Activated naive CD4-positive, alpha-beta T cell treated with anti-CD3 and anti-CD28 coated beads, Interleukin-2, amount 10 ng/mL, durations not matched to agents 7 days and 5 days (primary cell): ENCODE measurements around the gene XYLT1.
"Not testable (repeated sequence)": the region's sequence is repeated elsewhere in the genome, so short reads cannot be mapped to it uniquely, and the experiment has no call there.

Experiments used
- CTCF ChIA-PET: fragments of 350-600 bp; sonication (Branson Sonifier 250); formaldehyde crosslinking; loops from one replicate; lab custom pipeline; 2021; ENCODE audit warnings: antibody characterized with exemption; lab: Charles Lee
- DNase-seq: peaks from one replicate; pipeline ENCODE4 v3.0.0-alpha.2; 2020
- H3K27ac Mint-ChIP-seq: one replicate; pipeline ENCODE4 v1.8.0; 2021; ENCODE audit warnings: mild to moderate bottlenecking, moderate library complexity, mixed read lengths
- H3K27me3 Mint-ChIP-seq: one replicate; pipeline ENCODE4 v1.8.0; 2021; ENCODE audit warnings: mild to moderate bottlenecking, mixed read lengths
- H3K36me3 Mint-ChIP-seq: one replicate; pipeline ENCODE4 v1.8.0; 2021; ENCODE audit warnings: mixed read lengths
- H3K4me1 Mint-ChIP-seq: one replicate; pipeline ENCODE4 v1.8.0; 2021; ENCODE audit warnings: mixed read lengths
- H3K4me3 Mint-ChIP-seq: one replicate; pipeline ENCODE4 v1.8.0; 2021; ENCODE audit warnings: mild to moderate bottlenecking, moderate library complexity, mixed read lengths
- H3K9me3 Mint-ChIP-seq: one replicate; pipeline ENCODE4 v1.8.0; 2021; ENCODE audit warnings: mixed read lengths

The XYLT1 gene

DNA sequence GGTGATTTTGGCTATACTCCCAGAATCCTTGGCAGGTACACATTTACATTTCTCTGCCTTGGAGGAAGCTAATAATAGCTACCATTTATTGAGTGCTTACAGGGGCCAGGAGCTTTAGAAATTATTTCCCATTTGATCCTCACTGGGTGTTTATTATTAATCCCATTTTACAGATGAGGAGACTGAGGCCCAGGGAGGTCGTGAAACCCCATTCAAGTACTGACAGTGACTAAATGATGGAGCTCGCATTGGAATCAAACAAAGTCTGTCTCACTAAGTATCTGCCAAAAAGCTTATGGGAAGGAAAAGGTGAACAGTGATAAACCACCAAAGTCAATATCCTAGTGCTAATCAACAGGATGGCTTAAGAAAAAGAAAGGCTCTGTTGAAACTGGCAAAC, 33.3 kb upstream of the XYLT1 start:
- CTCF ChIA-PET: no interaction called here
- H3K4me3 Mint-ChIP-seq: no peak overlapping the region
- no peak for DNase-seq
- H3K4me1 Mint-ChIP-seq: no peaks in the 10 kb centered on the region
- no peak overlapping the region for H3K27ac Mint-ChIP-seq
- peaks cover 6% of the 10 kb centered on the region for H3K9me3 Mint-ChIP-seq
- H3K36me3 Mint-ChIP-seq: no peaks in the 10 kb centered on the region
- H3K27me3 Mint-ChIP-seq: peaks cover 15% of the 10 kb centered on the region

DNA sequence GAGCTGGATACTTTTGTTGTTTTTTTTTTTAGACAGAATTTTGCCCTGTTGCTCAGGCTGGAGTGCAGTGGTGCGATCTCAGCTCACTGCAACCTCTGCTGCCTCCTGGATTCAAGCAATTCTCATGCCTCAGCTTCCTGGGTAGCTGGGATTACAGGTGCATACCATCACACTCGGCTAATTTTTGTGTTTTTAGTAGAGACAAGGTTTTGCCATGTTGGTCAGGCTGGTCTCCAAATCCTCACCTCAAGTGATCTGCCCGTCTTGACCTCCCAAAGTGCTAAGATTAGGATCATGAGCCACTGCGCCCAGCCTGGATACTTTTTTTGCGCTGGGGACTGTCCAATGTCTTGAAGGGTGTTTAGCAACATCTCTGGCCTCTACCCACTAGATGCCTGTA, 32.6 kb upstream of the XYLT1 start:
- Mint-ChIP-seq H3K9me3 (peaks cover 3% of the 10 kb centered on the region), H3K4me1 (no peaks in the 10 kb centered on the region), H3K27me3 (peaks cover 18% of the 10 kb centered on the region), H3K4me3 (no peak overlapping the region), H3K36me3 (no peaks in the 10 kb centered on the region), H3K27ac (no peak overlapping the region)
- no peak for DNase-seq
- CTCF ChIA-PET: no interaction called here

DNA sequence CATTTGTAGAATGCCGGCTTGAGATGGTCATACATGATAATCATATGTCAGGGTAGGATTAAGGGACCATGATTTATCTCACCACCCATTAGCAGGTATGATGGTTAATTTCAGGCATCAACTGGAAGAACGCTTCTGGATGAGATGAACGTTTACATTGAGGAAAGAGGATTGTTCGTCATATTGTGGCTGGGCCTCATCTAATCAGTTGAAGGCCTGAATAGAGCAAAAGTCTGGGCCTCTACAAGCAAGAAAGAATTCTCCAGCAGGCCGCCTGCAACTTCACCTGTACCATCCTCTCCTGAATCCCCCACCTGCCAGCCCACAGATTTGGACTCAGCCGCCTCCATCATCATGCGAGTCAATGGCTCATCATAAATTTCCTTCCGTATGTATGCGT, 30.6 kb upstream of the XYLT1 start:
- no peak overlapping the region for H3K4me3 Mint-ChIP-seq
- H3K27me3 Mint-ChIP-seq: peaks cover 25% of the 10 kb centered on the region
- H3K9me3 Mint-ChIP-seq: no peaks in the 10 kb centered on the region
- no peaks in the 10 kb centered on the region for H3K36me3 Mint-ChIP-seq
- no peaks in the 10 kb centered on the region for H3K4me1 Mint-ChIP-seq
- CTCF ChIA-PET: no interaction called here
- no peak overlapping the region for H3K27ac Mint-ChIP-seq
- no peak for DNase-seq

DNA sequence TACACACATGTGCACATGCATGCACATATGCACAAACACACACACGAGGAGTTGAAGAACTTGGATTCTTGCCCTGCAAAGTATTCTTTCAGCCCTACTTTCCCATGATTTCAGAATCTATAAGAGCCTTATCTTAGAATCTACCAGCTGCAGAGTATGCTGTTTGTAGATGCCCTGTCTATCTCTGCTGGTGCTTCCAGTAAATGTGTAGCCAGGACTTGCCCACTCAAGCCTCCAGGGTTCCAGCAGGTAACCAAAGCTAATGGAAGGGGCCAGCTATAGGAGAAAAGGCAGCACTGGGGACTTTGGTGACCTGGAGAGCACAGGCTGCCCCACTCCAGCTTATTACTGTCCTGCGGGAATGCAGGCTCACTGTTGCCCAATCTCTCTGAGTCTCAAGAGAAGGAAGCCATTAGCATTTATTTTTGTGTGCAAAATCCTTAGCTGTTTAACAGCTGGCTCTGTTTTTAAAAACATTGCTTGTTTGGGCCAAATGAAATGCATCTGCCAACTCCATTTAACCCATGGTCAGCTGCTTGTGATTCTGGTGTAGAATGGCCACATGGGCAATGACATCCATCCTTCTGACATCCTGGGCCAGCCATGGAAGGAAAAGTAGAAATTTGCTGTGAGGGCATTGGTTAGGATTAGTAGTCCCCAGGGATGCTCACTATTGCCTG, 28.6 kb upstream of the XYLT1 start:
- H3K4me3 Mint-ChIP-seq: no peak overlapping the region
- no peaks in the 10 kb centered on the region for H3K36me3 Mint-ChIP-seq
- no peak overlapping the region for H3K27ac Mint-ChIP-seq
- no peaks in the 10 kb centered on the region for H3K4me1 Mint-ChIP-seq
- CTCF ChIA-PET: no interaction called here
- no peak for DNase-seq
- peaks cover 34% of the 10 kb centered on the region for H3K27me3 Mint-ChIP-seq
- H3K9me3 Mint-ChIP-seq: no peaks in the 10 kb centered on the region

DNA sequence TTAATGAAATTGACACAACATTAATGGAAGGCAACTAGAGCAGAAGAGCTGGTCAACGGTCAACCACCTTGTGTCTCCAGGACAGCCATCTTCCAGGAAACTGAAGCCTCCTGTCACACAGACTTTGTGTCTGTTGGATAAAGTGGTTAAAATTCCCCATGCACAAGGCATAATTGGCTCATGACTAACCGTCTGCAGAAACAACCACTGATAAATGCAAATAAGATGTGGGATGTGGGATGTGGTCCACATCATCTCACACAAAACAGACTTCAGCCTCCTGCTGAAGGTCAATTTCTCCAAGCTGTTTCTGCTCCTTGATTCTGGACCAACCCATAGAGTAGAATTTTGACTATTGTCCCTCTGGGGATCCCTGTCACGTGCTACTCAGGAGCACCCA, 26.9 kb upstream of the XYLT1 start:
- CTCF ChIA-PET: no interaction called here

DNA sequence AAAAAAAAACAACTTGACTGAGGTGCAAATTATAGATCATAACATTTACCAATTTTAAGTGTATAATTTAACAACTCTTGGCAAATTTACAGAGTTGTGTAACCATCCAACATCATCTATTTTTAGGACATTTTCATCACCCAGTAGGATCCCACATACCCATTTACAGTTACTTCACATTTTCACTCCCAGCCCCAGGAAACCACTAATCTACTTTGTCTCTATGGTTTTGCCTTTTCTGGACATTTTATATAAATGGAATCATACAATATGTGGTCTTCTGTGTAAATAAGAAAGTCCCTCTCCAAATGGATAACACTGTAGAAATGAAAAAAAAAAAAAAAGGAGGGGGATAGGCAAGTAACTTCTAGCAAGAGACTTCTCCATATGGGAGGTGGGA, 26.1 kb upstream of the XYLT1 start:
- no peak overlapping the region for H3K4me3 Mint-ChIP-seq
- H3K36me3 Mint-ChIP-seq: no peaks in the 10 kb centered on the region
- peaks cover 25% of the 10 kb centered on the region for H3K27me3 Mint-ChIP-seq
- no peaks in the 10 kb centered on the region for H3K9me3 Mint-ChIP-seq
- H3K27ac Mint-ChIP-seq: no peak overlapping the region
- no peak for DNase-seq
- CTCF ChIA-PET: no interaction called here
- H3K4me1 Mint-ChIP-seq: no peaks in the 10 kb centered on the region

More for the DNA sequence above, 26.9 kb upstream of the XYLT1 start:
- Mint-ChIP-seq H3K9me3 (no peaks in the 10 kb centered on the region), H3K4me3 (no peak overlapping the region), H3K27me3 (peaks cover 28% of the 10 kb centered on the region), H3K36me3 (no peaks in the 10 kb centered on the region), H3K27ac (no peak overlapping the region), H3K4me1 (no peaks in the 10 kb centered on the region)
- DNase-seq: no peak

DNA sequence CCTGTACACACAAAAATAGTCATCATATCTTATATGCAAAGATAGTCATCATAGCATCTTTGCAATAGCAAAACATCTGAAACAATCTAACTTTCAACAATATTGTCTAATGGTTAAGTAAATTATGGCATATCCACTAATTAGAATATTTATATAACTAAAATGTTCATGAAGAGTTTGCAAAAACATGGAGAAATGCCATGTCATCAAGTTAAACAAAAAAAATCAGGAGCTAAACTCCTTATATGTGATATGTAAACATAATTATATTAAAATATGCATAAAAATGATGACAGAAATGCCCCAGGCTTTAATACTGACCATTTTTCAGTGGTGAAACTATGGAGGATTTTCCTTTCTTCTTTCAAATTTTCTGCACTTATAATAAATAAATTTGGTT, 22.3 kb upstream of the XYLT1 start:
- no peak for DNase-seq
- H3K27me3 Mint-ChIP-seq: peaks cover 18% of the 10 kb centered on the region
- H3K9me3 Mint-ChIP-seq: no peaks in the 10 kb centered on the region
- H3K4me3 Mint-ChIP-seq: no peak overlapping the region
- H3K4me1 Mint-ChIP-seq: no peaks in the 10 kb centered on the region
- no peak overlapping the region for H3K27ac Mint-ChIP-seq
- H3K36me3 Mint-ChIP-seq: no peaks in the 10 kb centered on the region
- CTCF ChIA-PET: no interaction called here

DNA sequence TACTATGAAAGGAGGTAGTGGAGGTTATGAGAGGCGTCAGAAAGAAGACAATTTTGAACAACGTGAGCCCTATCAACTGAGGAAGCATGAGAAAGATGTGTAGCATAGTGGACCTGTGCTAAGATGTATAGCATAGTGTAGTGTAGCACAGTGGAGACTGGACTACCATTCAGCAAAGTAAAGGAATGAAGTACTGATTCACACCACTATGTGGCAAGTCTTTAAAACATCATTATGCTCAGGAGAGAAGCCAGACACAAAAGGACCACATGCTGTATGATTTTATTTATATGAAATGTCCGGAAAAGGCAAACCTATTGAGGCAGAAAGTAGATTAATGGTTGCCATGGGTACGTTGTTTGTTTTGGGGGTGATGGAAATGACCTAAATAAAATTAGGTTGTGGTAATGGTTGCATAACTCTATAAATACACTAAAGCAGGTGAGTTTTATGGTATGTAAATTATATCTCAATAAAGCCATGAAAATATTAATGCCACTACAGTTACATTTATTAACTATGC, 20.4 kb upstream of the XYLT1 start:
- H3K27ac Mint-ChIP-seq: no peak overlapping the region
- CTCF ChIA-PET: no interaction called here
- no peaks in the 10 kb centered on the region for H3K9me3 Mint-ChIP-seq
- no peaks in the 10 kb centered on the region for H3K4me1 Mint-ChIP-seq
- H3K36me3 Mint-ChIP-seq: no peaks in the 10 kb centered on the region
- peaks cover 10% of the 10 kb centered on the region for H3K27me3 Mint-ChIP-seq
- H3K4me3 Mint-ChIP-seq: no peak overlapping the region
- no peak for DNase-seq

DNA sequence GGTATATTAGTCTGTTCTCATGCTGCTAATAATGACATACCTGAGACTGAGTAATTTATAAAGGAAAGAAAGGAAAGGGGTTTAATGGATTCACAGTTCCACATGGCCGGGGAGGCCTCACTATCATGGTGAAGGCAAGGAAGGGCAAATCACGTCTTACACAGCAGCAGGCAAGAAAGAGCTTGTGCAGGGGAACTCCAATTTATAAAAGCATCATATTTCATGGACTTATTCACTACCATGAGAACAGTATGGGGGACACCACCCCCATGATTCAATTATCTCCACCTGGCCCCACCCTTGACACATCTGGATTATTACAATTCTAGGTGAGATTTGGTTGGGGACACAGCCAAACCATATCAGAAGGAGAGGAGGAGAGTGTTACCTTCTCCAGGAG, 17.7 kb upstream of the XYLT1 start:
- Mint-ChIP-seq H3K9me3 (no peaks in the 10 kb centered on the region), H3K27me3 (peaks cover 9% of the 10 kb centered on the region), H3K27ac (no peak overlapping the region), H3K36me3 (no peaks in the 10 kb centered on the region), H3K4me3 (no peak overlapping the region), H3K4me1 (no peaks in the 10 kb centered on the region)
- CTCF ChIA-PET: no interaction called here
- DNase-seq: no peak

DNA sequence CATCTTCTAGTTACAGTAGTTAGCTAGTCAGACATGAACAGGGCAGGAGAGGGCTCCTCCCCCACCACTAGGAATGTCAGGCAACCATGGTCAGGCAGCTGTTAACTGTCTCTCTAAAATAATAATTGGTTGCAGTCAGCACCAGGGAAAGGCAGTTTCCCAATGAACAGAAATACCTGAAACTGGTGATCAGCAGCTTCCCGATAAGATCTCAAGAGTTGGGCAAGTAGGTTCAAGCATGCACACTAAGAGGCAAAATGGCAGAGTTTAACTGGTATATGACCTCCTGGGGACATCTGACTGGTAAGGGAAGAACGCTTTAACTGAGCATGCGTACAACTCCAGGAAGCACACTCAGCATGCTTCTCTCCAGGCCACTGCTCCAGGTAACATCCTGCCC, 12.6 kb upstream of the XYLT1 start:
- Mint-ChIP-seq H3K4me1 (no peaks in the 10 kb centered on the region), H3K9me3 (no peaks in the 10 kb centered on the region), H3K27me3 (peaks cover 44% of the 10 kb centered on the region), H3K27ac (no peak overlapping the region), H3K4me3 (no peak overlapping the region), H3K36me3 (no peaks in the 10 kb centered on the region)
- no peak for DNase-seq
- CTCF ChIA-PET: no interaction called here

DNA sequence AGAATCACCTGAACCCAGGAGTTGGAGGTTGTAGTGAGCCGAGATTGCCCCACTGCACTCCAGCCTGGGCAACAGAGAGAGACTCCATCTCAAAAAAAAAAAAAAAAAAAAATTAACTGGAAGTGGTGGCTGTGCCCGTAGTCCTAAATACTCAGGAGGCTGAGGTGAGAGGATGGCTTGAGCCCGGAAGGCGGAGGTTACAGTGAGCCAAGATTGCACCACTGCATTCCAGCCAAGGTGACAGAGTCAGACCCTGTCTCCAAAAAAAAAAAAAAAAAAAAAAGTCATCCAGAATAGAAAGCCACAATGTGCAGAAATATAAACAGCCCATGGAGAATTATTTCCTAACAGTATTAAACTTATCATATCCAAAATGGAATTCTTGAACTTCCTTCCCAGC, 11.6 kb upstream of the XYLT1 start:
- DNase-seq, CTCF ChIA-PET, H3K27ac Mint-ChIP-seq, H3K4me1 Mint-ChIP-seq, H3K36me3 Mint-ChIP-seq, H3K9me3 Mint-ChIP-seq, H3K4me3 Mint-ChIP-seq: not testable (repeated sequence)
- H3K27me3 Mint-ChIP-seq: peaks cover 46% of the 10 kb centered on the region

DNA sequence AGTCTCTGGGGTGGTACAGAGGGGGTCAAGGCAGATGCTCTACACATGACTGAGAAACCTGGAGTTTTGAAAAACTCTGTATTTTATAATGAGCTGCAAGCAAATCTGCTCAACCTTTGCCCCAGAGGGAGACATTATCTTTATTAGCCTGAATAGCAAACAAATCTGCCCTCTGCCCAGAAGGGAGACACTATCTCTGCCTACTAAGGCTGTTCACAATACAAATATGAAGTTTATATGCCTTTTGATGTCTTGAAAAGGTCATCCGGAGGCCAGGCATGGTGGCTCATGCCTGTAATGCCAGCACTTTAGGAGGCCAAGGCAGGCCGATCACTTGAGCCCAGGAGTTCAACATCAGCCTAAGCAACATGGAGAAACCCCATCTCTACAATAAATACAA, 11.0 kb upstream of the XYLT1 start:
- no peak overlapping the region for H3K4me3 Mint-ChIP-seq
- H3K27ac Mint-ChIP-seq: no peak overlapping the region
- peaks cover 51% of the 10 kb centered on the region for H3K27me3 Mint-ChIP-seq
- no peaks in the 10 kb centered on the region for H3K9me3 Mint-ChIP-seq
- DNase-seq: no peak
- CTCF ChIA-PET: no interaction called here
- peaks cover 3% of the 10 kb centered on the region for H3K4me1 Mint-ChIP-seq
- H3K36me3 Mint-ChIP-seq: no peaks in the 10 kb centered on the region

DNA sequence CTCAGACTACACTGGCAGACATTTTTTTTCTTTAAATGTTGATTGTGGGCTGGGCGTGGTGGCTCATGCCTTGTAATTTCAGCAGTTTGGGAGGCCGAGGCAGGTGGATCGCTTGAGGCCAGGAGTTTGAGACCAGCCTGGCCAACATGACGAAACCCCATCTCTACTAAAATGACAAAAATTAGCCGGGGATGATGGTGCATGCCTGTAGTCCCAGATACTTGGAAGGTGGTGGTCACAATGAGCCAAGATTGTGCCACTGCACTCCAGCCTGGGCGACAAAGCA, 6.4 kb upstream of the XYLT1 start:
- CTCF ChIA-PET: interaction anchor here (1.1 kb wide), 1 partner anchor 102 kb away, joined by 4 read pairs; no protein-coding TSS in a partner anchor
- not testable (repeated sequence) for H3K27ac Mint-ChIP-seq
- peaks cover 32% of the 10 kb centered on the region for H3K4me1 Mint-ChIP-seq

DNA sequence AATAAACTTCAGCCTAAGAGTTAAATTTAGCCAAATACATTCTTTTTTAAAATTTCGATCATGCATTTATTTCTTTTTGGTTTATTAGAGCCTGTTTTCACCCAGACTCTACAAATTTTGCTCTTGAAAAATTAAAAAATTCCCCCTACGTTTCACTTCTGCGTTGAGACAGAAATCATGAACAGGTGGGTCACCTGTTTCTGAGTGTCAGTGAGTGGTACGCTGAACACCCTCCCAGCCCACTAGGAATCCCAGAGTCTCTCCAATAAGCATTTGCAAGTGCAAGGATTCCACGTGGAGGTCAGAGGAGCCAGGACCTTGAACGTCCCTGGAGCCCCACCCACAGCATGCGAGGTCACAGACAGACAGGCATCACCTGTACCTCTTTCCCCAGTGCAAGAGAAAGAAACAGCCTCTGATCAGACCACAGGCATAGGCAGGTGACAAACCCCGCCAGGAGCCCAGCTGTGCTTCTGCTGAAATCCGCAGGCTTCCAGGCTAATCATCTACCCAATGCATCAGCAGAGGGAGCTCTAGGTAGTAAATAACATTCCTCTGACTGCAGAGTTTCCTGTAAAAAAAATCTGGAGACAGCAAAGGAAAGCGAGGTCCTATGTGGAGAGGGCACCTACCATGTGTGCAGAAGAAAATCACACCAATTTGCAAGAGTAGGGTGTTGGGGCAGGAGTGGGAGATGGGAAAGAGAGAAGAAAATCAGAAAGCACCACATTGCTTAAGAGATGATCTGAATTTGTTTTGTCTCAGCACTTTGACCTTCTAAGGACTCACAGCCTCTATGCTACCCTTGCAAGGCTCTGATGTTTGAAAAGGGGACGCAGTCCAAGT, 5.9 kb upstream of the XYLT1 start:
- peaks cover 74% of the 10 kb centered on the region for H3K27me3 Mint-ChIP-seq
- no peak overlapping the region for H3K27ac Mint-ChIP-seq
- no peaks in the 10 kb centered on the region for H3K9me3 Mint-ChIP-seq
- no peak overlapping the region for H3K4me3 Mint-ChIP-seq
- CTCF ChIA-PET: interaction anchor here (0.7 to 1.1 kb wide), 3 partner anchors 9 to 103 kb away, joined by 3 to 4 read pairs (median 4); no protein-coding TSS in a partner anchor
- H3K36me3 Mint-ChIP-seq: no peaks in the 10 kb centered on the region
- DNase-seq: peak; percentile 67
- H3K4me1 Mint-ChIP-seq: peaks cover 32% of the 10 kb centered on the region

More for the DNA sequence above, 6.4 kb upstream of the XYLT1 start:
- not testable (repeated sequence) for H3K9me3 Mint-ChIP-seq, H3K4me3 Mint-ChIP-seq, H3K36me3 Mint-ChIP-seq, DNase-seq
- peaks cover 72% of the 10 kb centered on the region for H3K27me3 Mint-ChIP-seq

DNA sequence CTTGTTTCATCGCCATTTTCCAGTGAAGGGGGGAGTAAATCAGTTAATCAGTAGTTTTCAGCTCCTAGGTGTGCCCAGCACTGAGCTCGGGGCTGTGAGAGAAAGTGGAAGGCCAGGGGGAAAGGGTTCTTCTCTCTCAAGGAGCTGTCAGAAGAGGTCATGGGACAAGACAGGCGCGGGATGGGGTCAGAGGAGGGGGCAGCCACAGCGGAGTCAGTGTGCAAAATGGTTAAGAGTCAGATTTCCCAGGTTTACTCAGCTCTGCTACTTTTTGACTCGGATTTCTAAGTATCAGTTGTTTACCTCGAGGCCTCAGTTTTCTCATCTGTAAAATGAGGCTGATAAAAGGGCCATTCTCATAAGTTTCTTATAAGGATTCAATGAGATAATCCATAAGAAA, 4.3 kb upstream of the XYLT1 start:
- Mint-ChIP-seq H3K36me3 (no peaks in the 10 kb centered on the region), H3K9me3 (no peaks in the 10 kb centered on the region), H3K27me3 (peaks cover 63% of the 10 kb centered on the region), H3K4me3 (no peak overlapping the region), H3K4me1 (peaks cover 34% of the 10 kb centered on the region), H3K27ac (no peak overlapping the region)
- CTCF ChIA-PET: interaction anchor here (0.8 to 1.2 kb wide), 3 partner anchors 58 to 106 kb away, joined by 3 to 5 read pairs (median 4); no protein-coding TSS in a partner anchor
- no peak for DNase-seq
